NOMO-1 treated with DMSO at 0.1 percent for 48 hours (cell line): ENCODE data around the gene AKAP6.

Experiments
- DNase-seq: peaks from one replicate; lab custom pipeline; 2025; ENCODE audit not compliant: unreplicated experiment; lab: John Stamatoyannopoulos, UW

AKAP6 gene

DNA sequence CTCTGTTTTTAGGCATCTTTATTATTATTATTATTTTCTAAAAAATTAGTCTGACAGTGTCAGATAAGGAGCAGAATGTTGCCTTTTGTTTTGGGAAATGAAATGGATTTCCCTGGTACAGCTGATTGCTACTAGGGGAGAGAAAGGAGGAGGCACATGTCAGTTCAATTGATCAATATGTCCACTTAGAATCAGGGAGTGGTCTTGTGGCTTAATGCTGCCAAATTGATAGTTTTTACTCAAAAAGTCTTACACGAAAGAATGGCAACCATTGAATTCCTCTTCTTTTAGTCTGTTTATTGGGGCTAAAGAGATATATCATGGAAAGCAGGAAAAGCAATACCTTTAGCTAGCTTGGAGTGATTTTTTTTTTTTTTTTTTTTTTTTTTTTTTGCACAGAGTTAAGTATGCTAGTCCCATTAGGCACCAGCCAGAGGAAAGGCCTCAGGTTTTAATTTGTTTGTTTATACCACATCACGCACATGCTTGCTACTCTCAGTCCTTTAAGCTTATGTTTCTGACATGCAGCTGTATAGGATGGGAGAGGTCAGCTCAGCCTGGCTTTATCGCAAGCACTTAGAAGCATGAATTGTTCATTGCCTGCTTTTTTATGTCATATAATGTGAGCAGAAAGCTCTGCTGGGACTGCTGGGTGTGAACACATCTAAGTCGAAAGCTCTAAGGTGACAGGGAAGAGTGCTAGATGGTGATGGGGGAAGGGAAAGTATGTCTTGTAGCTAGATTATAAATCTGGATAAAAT lies 1.4 kb downstream of the AKAP6 start:
- DNase-seq, result no peak

DNA sequence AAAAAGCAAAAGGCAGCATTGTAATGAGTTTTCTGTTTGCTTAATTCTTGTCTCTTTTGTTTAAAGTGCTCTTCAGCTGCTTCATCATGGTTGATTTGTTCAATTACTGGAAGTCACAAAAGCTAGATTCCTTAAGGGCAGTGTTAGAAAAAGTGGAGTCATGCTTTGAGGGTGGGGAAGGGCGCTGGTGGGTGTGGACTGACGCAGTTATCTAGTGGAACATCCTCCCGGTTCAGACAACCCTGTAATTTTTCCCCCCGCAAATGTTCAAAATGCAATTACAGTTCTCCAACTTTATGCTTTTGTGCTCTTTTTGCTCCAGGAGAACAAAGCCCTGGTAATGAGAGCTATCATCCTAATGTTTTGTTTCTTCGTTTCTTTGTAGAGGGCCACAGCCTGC lies 2.1 kb downstream of the AKAP6 start:
- no peak for DNase-seq

DNA sequence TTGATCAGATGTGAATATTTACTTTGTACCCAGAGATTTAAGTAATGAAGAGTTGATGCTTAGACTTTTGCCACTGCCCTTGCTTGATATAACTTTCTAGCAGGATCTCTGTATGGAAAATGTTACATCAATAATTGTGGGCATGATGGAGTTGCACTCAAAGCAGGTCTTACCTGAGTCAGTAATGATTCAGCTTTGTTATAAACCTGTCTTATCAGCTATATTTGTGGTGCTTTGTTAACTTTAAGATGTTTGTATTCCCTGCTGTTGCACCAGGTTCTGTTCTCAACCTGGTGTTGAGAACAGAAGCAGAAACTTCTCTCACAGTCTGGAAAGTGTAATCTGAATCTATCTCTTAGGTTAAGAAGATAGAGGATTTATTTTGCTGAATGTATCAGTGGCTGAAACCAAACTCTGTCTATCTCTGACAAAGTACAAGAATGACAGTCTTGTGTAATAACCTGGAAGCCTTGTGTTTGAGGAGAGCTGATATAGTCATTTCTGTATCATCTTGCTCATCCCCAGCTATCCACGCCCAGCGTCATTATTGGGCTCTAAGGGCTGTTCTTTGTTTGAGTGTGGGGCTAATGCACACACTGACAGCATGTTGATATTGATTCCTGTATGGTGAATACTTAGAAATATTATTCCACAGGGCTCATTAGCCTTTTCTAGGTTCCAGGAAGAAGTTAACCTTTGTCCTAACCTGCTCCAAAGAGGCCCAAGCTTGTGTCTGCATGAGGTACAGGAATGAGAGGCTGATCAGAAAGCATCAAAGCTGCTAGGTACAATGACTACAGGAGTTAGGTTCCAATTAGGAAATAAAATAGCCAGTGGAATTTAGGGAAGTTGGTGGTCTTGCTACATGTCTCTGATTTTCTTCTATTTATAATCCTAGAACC lies 3.6 kb downstream of the AKAP6 start:
- no peak for DNase-seq

DNA sequence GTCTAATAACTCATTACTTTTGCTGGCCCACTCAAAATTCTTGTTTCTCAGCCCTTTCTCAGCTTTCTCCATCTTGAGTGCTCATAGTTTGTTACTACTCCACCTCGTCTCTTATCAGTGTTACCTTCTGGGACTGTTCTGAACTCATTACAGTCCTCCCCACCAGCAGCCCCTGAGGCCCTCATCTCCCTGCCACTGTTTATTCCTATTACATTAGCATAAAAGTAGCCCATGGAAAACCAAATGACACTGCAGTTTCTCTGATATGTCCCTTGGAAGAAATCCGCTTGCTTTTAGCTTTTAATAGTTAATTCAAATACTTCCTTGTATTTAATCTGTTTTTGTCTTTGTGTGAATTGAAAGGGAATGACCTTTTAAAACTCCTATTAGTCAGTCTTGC lies 7.6 kb downstream of the AKAP6 start:
- no peak for DNase-seq

DNA sequence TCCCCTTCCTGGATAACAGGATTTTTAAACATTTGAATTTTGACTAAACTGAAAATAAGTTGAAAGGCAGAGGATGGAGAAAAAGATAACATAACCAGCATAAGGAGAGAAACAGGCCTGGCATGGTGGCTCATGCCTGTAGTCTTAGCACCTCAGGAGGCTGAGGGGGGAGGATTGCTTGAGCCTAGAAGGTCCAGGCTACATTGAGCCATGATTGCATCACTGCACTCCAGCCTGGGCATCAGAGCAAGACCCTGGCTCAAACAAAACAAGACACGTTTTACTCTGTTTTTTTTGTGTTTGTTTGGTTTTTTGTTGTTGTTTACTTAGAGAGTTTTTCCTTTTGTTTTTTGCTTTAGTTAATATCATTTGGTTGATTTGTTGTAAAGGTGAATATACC lies 8.7 kb downstream of the AKAP6 start:
- DNase-seq, result no peak

DNA sequence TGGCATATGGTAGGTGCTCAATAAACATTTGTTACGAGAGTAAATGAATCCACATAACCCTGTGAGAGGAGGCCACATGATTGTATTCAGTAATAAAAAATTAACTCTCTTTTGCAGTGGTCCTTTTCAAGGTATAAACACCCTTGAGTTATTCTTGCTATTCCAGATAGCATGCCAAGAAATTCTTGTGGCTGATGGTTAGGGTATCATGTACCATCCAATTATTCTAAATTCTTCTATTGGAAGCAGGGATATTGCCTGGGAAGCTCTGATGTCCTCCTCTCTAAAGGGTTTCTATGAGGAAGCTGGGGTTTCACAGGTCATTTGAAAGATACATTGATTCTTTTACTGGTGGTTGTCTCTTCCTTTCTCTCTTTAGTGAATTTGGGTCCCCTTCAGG lies 10.1 kb downstream of the AKAP6 start:
- DNase-seq, result no peak

DNA sequence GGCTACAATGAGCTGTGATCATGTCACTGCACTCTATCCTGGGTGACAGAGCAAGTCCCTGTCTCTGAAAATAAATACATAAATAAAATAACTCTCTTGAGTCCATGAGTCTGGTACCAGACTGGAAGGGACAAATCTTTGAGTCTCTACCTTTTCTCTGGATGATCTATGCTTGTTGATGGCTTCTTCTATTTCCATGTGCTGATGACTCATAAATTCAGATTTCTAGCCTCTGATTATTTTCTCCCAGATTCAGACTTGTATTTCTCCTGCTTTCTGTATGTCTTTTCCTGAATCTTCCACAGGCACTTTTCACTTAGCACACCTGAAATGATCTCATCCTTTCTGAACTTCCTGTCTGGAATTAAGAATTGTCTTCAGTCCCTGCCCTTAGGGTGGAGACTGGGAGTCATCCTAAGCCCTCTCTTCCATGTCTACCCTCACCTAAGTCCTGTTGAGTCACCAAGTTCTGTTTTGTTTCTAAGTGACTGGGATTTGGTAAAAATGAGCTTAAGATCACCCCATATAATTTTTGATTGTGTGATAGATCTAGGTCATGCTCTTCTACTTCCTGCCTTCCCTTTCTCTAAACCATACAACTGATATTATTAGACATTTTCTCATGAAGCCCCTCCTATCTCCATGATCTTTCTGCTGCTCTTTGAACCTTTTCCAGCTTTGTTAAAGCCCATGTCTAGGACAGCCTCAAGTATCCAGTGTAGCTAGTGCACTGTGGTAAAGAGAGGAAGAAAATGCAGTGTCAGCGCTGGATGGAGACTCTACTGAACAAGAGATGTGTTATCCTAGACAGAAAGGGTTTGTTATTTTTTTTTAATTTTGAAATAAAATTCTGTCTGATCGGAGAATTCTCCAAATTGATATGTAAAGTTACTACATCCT lies 13.1 kb downstream of the AKAP6 start:
- no peak for DNase-seq

DNA sequence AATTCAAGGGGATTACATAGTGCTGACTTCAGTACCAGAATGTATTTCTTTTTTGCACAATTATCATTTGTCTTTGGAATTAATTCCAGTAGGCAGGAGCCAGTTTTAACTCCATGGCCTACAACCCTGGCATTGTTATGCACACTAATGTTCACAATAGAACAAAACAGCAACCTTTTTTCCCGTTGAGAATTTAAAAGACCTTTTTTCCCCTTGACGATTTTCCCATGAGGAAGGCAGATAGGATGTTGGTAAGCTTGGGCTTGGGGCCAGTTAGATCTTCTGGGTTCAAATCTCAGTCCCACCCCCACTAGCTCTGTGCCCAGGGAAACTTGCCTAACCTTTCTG lies 13.7 kb downstream of the AKAP6 start:
- DNase-seq, result no peak

DNA sequence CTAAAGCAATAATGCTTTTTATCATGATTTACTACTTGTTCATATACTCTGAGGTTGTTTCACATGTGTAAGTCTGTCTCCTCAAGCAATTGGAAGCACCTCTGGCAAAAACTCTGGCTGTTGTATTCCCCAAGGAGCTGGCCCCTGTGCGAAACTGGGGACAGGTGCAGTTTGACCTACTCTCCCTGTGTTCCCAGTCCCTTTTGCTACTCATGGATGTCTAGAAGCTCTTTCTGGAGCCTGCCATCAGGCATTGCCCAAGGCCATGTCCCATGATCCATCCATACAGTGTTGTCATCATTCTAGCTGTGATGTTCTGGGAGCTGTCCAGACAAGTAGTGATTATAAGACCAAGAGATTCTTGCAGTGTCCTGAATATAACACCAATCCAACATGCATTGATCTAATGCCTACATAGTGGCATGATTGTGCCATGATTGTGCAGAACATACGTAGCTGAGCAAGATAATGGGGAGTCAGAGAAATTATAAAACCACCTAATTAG lies 14.9 kb downstream of the AKAP6 start:
- no peak for DNase-seq

DNA sequence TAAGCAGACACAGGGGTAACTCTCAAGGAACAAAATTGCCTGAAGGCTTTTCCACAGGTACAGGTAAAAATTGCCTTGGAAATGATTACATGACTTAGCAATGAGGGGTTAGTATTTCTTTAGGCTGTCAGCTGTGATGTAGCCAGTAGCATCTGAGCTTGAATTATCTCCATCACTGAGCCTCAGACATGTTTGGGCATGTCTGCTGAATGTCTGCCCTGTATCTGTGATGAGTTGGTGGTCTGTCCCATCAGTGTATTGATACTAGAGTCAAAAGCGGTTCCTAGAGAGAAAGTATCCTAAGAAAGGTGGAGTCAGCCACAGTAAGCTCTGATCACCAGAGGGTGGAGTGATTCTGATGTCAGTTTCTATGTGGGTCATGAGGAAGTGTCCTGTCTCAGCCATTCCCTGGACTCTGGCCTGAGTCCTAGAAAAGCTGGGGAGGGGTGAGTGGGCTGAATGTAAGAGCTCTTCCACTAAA lies 16.3 kb downstream of the AKAP6 start:
- no peak for DNase-seq

DNA sequence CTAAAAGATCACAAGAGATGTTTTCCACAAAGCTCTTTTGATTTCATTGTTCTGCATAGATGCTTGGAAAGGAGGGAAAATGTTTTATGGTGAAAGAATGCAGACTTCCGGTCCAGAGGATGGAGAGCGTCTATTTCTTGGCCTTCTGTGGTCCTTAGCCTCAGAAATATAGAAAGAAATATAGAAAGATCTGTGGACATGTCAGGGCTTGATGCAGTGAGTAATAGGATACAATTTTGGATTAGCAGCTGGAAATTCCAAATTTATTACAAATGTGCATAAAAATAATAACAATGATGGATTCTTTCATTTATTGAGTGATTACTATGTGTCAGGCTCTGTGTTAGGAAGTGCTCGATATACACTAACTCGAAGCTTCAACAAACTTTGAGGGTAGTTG lies 20.2 kb downstream of the AKAP6 start:
- DNase-seq, result no peak

DNA sequence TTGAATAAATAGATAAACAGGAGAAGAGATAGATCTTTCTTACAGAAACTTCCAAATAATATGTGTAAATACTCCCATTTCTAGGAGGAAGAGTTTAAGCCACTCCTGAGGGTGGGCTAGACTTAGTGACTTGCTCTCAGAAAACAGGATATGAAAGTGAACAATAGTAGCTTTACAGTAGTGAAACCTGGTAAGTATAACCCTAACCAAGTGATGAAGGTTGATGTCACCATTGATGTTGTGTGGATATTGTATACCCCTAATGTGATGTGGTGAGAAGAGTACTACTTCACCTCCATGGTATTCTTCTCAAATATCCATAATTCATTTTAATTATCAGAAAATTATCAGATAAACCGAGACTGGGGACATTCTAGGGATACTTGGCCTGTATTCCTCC lies 20.9 kb downstream of the AKAP6 start:
- peak; percentile 20 for DNase-seq

DNA sequence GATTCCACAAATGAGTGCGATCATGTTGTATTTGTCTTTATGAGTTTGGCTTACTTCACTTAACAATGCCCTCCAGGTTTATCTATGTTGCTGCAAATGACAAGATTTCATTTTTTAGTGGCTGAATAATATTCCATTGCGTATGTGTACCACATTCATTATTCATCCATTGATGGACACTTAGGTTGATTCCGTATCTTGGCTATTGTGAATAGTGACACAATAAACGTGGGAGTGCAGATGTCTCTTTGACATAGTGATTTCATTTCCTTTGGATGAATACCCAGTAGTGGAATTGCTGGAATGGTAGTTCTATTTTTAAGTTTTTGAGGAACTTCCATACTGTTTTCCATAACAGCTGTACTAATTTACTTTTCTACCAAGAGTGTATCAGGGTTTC lies 23.5 kb downstream of the AKAP6 start:
- DNase-seq, result no peak

DNA sequence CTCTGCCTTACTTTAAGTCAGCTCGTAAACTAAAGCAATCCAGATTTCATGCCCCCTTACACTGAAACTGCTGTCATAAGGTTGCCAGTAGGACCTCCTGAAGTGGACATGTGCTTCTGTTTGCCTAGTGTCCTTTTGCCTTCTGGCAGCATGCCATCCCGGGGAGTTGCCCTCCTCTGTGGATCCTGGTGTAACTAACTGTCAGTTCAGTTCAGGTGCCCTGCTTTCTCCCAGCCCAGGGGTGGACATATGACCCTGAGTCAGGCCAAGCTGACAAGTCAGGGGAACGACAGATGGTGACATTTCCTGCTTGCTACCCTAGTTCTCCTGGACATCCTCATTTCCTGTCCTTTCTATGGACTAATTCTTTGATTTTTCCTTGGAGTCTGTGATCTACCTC lies 25.6 kb downstream of the AKAP6 start:
- DNase-seq, result no peak

DNA sequence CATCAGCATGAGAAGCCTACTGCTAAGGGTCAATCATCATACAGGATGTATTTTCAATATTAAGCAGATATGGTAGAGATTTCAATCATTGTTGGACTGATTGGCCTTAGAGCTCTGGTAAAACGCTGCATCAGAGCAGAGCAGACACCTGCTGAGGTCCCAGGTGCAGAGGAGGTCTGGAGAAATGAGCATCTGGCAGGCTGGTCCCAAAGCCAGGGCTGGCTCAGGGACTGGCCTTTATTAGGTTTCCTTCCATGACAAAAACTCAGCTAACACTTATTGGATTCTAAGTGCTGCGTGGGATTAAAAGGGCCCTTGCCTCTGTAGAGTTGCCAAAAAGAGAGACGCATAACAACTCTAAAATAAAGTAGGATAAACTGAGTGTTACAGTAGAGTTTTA lies 29.7 kb downstream of the AKAP6 start:
- no peak for DNase-seq

DNA sequence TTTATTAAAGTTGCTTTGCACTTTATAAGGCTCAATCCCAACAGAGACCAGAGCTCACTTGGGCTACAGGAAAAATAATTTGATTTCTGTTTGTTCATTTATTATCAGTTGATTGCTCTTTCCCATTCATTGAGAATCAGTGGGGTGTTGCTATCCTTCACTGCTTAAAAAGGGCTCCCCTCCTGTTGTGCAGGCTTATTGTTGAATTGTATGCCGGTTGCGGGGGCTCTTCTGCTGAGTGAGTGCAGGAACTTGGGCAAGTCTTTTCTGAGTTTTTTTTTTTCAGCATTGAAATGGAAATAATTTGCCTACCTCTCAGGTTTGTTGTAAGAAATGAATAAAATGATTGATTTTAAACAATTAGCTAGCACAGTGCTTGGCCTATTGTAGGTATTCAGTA lies 32.6 kb downstream of the AKAP6 start:
- no peak for DNase-seq

DNA sequence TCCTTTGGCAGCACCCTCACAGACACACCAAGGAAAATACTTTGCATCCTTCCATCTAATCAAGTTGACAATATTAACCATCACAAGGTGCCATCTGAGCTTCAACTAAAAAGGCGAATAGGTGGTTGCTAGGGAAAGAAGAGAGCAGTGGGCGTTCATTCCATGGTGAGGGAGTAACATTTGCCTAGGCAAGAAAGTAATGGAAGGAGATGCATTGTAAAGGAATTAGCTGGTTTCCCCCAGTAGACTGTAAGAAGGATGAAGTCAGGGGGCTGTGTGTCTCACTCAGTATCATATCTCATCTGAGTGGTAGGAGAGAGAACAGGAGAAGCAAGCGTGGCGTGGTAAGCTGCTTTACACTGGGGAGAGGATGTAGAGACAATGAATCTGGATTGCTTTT lies 34.7 kb downstream of the AKAP6 start:
- no peak for DNase-seq

DNA sequence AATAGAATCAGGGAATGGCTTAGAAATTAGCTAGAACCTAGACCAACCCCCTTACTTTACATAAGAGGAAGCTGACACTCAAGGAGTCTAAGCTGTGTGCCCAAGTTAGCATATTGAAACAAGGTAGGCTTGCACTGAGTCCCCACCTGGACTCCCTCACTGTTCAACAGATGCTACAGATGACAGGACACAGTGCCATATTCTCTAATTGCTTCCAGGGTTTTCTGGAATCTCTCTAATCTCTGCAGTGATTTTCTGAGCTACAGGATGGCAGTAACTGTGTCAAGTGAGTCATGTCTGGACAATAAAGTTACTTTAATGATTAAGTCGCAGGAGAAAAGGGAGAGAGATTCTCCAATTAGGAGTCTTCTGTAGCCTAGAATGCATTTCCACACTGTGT lies 35.8 kb downstream of the AKAP6 start:
- DNase-seq, result no peak

DNA sequence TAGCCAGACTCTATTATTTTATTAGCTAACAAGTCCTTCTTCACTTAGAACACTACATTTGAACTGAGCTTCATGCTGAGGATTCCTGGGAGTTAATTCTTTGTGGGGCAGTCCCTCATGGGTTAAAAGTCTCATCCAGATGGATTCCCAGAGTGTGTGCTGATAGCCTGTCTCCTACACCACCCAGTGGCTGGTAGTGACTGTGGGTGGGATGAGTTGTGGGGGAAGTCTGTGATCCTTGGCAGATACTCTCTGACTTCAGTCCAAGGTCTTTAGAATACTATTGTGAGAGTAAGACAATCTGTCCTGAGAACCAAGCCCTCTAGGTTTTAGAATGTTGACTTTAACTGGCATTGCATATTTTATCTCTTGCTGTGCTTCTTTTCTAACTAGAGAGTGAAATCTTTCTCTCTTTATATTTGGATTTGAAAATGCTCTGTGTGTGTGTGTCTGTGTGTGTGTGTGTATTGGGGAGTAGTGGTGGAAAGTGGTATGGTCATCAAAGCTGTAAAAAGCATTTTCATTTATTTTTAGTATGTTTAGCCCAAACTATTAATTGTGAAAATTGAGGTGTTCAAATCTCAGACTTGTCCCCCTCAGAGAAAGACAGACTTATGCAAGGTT lies 37.3 kb downstream of the AKAP6 start:
- DNase-seq, result no peak

DNA sequence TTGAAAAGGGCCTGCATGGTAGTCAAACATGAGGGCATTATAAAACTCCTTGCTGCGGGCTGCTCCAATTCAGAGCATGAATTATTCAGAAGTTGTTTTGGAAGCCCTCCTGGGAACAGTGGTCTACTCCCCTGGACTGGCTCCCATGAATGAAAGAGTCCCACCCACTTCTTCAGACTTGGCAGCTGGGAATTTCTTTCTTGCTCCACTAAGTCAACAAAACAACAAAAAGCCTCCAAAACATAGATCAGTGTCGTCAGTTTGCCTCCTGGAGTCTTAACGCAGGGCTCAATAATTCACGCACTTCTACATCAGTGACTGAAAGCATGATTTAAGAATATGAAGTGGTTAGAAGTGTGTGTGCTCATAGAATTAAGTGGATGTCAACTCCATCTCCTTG lies 37.9 kb downstream of the AKAP6 start:
- no peak for DNase-seq

DNA sequence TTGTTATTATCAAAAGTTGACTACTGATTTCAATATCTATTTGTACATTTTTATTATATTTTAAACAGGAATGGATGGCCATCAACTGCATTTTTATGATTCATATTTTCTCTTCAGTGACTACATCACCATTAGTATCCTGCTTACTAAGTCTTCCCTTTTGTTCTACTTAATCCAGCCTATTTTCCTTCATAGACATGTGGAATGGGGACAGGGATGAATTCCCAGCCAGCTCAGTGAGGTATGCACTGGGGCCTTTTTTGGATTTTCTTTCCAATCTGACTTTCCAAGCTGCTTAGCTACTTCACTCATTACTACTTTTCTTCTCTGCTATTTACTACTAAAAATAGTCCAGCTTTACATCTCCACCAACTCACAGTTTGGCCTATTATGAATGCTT lies 38.4 kb downstream of the AKAP6 start:
- no peak for DNase-seq
